NCI-H460 (cell line): ENCODE measurements around the gene TMEM62. TPM values are rescaled to one million over a fixed set of nuclear protein-coding genes. Genes with fewer than 3 reads are reported as not detected.

Experiments
- DNase-seq: peaks from one replicate; pipeline ENCODE4 v3.0.0-alpha.2; 2016; ENCODE audit warnings: low read depth; ENCODE audit errors: extremely low read depth
- polyA plus RNA-seq: library from polyadenylated mRNA; depleted of rRNA; stranded (reverse); fragments of >200 nt; gene quantifications from 2 replicates; pipeline ENCODE4 v1.2.3, GENCODE V29; 2014; cell fraction: nucleus; rRNA removed
- total RNA-seq: library from RNA; depleted of rRNA; stranded (reverse); fragments of >200 nt; shearing (Covaris generic); gene quantifications from 2 replicates; pipeline ENCODE4 v1.2.3, GENCODE V29; 2014; rRNA removed

Gene TMEM62
- total RNA-seq = 20.1 and 23.2 TPM in 2 replicates
- 23.9 and 30.3 TPM in 2 replicates for polyA plus RNA-seq

DNA sequence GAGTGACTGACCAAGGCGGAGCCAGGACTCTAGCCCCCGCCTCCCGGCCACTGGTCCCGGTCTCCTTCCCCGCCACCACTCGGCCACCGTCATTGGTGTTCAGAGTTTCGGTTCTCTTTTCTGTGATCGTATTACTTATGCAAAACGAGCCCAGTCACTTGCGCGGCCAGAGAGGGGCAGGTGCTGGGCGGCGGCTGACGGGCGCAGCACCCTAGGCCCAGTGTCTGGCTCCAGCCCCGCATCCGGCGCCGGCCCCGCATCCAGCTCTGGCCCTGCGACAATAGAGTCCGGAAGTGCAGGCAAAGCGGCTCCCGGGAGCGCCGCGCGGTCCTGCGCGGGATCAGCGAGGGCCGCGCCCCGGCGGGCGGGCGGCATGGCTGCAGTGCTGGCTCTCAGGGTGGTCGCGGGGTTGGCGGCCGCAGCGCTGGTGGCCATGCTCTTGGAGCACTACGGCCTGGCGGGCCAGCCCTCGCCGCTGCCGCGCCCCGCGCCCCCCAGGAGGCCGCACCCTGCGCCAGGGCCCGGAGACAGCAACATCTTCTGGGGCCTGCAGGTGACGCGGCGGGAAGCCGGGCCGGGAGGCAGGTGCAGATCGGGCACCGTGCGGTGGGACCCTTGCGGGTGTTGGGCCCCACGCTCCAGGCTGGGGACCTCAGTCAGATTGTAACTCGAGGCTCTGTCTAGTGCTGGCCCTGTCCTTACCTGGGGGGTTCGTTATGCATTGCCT is at the start of gene TMEM62:
Gene TMEM62, plus strand, starts transcription at position 157 of the 727 bp plus-strand sequence. Its CDS starts 217 bp downstream, at position 374.
- DNase-seq = peak; percentile 53

DNA sequence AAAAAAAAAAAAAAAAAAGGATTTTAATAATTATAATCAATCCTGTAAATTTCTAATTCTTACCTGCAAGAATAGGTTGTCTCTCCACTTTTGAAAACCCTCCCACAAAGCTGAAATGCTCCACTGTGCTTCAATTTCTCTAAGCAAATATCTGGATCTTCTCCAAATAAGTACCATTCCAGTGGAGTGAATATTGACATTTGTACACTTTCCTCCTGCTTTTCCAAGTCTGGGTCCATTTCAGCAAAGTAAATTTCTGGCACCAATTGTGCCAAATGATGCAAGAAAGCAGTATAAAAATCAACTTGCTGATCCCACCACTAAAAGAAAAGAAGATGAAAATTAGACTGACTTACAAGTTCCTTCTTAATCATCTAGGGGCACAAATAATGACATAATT is 47.5 kb upstream of the TMEM62 start:
- no peak for DNase-seq

DNA sequence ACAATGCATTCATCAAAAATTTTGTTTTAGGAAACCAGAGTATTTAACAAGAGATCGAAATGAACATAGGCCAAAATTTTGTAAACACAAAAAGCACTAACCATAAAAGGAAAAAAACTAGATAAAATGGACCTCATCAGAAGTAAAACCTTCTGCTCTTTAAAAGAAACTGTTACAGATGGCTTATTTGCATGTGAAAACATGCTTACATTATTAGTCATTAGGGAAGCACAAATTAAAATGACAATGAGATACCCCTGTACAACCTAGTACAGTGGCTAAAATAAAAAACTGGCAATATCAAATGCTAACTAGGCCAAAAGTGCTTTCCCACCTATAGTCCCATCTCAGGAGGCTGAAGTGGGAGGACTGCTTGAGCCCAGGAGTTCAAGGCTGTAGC is 46.8 kb upstream of the TMEM62 start:
- DNase-seq = no peak

DNA sequence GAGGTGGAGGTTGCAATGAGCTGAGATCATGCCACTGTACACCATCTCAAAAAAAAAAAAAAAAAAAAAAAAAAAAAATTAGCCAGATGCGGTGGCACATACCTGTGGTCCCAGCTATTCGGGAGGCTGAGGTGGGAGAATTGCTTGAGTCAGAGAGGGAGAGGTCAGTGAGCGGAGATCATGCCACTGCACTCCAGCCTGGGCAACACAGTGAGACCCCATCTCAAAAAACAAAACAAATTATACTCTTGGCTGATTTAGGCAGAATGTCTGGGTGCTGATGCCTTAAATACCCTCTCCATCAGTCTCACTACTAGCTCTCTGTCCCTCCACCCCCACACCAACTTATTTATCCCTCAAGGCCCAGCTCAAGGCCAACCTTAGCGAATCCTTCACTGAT is 41.5 kb upstream of the TMEM62 start:
- DNase-seq = no peak

DNA sequence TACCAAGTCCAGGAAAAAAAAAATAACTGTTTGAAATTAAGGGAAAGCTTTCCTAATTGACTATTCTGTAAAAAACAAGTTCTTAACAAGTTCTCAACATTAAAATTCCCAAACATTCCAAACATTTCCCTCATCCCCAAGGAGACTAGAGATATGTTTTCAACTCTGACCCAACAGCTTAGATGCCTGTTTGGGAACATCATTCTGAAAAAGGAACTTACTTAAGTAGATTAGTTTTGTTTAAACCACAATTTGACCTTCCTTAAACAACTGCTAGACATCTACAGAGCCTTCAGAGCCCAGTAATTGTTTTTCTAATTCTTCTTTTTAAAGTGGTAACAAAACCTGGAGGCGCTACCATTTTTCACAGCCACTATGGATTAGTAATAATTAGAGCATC is 40.4 kb upstream of the TMEM62 start:
- no peak for DNase-seq

DNA sequence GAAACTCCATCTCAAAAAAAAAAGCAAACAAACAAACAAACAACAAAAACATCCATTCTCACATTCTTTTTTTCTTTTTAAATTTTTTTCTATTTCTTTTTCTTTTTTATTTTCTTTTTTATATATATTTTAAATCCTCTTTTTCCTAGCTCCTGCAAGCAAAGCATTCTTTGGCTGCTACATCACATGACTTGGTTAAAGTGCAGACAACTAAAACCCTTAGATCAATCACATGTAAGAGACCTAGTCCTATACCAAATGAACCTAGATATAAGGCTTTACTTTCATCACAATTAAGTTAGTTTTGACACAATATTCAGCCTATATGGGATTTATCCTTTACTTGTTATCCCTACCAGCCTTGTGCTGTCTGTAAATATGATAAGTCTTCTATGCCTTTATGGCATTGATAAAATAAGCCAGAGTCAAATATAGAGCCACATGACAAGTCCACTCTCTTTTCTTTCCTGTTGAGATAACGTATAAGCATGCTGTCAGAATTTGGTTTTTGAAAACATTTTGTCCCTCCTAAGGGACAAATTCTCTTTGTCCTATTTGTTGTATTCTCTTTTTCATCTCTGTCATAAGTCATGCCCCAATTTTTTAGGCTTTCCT is 38.9 kb upstream of the TMEM62 start:
- no peak for DNase-seq

DNA sequence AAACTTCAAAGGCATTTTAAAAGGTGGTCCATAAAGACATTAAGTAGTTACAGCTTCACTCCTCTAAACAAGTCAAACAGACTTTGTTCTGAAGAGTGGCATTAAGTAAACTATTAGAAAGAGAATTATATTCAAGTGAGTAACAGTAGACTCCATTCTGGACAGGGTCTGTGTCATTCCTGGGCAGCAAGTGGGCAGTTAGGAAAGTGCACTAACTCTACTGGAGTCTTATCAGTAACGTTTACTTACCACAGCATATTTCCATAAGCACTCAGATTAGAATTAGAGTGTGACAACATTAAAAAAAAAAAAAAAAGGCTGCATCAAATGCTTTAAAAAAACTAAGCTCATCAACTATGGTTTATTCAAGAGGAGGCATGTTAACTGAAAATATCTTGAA is 38.1 kb upstream of the TMEM62 start:
- DNase-seq = no peak

DNA sequence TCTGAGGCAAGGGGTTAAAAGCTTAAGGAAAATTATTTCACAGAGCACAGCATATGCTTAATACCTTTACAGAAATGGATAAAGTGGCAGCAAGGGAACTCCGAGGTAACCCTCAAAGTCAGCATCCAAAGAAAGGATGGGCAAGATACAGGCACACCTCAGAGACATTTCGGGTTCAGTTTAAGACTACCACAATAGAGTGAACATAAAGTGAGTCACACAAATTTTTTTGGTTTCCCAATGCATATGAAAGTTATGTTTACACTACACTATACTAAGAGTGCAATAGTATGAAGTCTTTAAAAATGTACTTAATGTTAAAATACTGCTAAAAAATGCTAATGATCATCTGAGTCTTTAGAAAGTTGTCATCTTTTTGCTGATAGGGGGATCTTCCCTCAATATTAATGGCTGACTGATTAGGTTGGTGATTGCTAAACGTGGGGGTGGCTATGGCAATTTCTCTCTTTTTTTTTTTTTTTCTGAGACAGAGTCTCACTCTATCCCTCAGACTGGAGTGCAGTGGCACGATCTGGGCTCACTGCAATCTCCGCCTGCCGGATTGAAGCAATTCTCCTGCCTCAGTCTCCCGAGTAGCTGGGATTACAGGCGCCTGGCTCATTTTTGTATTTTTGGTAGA is 37.6 kb upstream of the TMEM62 start:
- no peak for DNase-seq

DNA sequence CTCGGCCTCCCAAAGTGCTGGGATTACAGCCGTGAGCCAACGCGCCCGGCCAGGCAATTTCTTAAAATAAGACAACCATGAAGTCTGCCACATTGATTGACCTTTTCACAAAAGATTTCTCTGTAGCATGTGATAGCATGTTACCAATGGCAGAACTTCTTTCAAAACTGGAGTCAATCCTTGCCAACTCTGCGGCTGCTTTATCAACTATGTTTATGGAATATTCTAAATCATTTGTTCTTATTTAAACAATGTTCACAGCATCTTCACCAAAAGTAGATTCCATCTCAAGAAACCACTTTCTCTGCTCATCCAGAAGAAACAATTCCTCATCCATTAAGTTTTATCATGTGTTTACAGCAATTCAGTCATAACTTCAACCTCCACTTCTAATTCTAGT is 37.0 kb upstream of the TMEM62 start:
- DNase-seq = no peak

DNA sequence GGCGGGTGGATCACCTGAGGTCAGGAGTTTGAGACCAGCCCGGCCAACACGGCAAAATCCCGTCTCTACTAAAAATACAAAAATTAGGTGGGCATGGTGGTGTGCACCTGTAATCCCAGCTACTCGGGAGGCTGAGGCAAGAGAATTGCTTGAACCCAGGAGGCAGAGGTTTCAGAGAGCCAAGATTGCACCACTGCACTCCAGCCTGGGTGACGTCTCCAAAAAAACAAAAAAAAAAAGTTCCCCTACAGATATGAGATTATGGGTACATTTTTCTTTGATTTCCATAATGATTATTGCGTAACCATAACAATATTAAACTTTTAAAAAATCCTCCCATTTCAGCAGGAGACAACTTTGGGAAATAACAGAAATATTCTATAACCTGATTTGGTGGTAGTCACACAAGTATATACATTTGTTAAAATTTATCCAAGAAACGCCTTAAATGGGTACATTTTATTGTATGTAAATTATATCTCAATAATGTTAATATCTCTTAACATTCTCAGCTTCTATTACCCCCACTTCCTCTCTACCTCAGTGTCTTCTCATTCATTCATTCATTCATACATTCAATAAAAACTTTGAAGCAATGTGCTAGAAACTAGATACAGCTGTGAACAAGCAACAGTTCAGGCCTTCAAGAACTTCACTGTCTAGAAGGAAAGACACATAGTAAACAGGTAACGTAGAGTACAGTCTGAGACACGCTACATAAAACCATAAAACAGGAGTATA is 34.1 kb upstream of the TMEM62 start:
- DNase-seq = no peak

DNA sequence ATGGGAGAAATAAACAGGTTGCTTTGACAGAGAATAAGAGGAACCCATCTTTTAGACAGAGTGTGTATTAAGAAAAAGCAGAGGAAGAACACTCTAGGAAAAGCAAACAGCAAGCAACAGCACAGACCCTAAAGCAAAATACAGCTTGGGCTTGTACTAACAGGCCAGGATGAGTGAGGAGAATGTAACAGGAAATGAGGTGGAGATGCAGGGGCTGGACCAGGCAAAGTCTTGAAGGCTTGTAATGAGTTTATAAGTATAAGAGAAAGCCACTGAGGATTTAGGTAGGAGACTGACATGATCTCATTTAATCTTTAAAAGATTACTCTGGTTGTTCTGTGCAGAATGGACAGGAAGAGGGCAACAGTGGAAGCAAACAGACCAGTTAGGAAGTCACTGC is 32.4 kb upstream of the TMEM62 start:
- DNase-seq = no peak

DNA sequence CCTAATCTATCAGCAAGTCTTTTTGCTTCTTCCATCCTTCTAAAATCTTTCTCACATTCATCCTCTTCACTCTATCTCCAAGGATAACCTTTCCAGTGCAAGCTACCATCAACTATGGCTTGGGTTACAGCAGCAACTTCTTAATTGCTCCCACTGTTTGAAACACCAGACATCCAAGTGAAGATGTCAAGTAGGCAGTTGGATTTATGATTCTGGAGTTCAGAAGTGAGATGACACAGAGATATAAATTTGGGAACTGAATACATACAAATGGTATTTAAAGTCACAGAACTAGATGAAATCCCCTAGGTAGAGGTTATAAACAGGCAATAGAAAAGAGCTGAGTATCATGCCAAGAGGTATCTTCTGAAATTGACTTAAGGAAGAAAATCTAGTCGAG is 31.2 kb upstream of the TMEM62 start:
- DNase-seq = no peak

DNA sequence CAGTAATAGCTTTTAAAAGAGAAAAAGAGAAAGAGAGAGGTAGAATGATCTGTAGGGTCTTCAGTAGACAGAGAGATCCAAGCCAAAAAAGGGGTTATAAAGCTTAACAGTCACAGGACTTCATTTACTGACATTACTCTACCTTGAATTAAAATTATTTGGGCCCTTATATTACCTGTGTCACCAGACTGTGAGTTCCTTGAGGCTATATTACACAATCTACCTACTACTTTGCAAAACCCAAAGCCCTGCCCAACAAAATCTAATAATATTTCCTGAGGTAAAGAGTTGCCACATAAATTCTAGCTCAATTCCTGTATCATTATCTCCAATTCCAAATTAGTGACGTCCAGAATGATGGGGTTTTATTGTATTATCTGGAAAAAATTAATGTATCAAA is 29.5 kb upstream of the TMEM62 start:
- no peak for DNase-seq

DNA sequence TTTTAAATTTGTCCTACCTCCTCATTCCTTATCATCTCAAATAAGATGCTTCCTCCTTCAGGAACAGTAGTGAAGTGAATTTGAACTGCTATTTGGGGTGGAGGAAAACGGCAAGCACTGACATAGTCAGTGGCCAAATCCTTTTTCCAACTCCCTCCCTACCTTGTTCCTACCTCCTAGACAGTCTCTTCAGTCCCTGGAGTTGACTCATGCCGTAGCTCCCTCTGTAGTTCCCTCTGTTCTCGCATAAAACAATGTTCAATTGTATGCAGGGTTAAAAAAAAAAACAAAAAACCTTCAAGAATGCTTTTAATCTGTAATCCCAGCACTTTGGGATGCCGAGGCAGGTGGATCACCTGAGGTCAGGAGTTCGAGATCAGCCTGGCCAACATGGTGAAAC is 29.0 kb upstream of the TMEM62 start:
- DNase-seq = no peak

DNA sequence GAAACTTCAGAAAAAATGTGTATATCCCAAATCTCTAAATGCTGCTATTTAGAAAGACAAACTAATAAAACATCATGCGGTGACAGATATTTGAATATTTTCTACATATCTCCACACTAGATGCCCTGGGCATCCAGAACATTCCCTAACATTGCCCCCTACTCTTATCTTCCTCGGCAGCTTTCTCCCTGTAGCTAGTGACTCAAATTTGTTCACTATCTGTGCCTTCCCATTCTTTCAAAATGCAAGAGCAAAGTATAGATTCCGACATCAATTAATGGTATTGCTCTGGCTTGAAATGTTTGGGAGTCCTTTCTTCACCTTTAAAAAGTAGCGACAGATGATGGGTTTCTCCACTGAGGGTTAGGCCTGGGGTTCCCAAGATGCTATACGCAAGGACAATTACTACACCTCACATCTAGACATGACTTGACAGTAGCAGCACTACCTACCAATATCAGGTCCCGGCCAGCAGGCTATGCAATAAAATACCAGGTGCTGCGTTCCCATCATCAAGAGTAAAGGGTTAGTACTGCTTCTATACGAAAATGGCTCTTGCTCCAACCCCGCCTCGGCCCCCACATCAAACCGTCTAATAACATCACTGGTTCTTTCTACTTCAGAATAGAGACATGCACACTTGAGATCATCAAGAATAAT is 28.2 kb upstream of the TMEM62 start:
- no peak for DNase-seq

DNA sequence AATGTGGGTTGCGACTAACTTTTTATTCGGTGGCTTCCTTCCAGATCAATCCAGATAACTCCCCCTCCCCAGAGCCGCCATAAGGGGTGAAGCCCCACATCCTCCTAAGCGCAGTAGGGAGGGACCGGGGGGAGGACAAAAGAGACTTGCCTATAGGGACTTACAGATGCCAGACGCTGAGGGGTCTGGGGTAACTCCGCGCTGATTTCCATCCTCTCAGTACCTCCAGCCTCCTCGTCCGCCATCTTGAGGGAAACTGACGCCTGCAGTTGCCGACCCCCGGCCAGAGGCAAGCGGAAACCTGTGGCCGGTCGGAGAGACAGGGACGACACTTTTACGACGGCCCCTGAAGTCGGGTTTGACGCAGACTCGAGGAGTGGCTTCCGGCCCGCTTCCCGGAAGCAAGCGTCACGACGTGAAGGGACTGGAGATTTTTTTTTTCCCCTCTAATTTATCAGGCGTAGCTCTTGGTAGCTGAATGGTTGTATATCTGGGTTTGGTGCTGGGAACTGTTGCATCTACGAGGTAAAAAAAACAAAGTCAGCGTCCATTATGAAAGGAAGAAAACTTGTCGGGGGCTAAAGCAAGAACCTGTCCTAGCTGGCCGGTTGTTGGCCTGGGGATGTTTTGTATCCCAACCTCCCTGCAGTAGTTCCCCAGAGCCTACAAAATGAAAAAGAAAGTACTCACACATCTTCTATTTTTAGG is 27.5 kb upstream of the TMEM62 start, which contains the start of gene UBR1:
Gene UBR1, minus strand, starts transcription at position 261 of the 708 bp plus-strand sequence. Its CDS starts 16 bp downstream, at position 245.
- peak; percentile 80 for DNase-seq

DNA sequence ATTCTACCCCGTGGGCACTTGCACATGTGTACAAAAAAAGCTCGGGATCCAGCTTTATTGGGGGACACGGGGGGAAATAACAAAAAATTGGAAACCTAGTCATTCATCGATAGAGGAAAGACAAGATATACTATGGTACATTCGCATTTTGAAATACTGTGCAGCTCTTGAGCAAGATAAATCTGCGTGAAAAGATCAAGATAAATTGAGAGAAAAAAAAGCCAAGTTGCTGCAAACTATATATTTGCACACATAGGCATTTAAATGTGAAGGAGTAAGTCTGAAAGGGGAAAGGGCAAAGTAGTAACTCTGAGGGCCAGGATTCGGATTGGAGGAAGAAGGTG is 26.9 kb upstream of the TMEM62 start:
- DNase-seq = no peak

DNA sequence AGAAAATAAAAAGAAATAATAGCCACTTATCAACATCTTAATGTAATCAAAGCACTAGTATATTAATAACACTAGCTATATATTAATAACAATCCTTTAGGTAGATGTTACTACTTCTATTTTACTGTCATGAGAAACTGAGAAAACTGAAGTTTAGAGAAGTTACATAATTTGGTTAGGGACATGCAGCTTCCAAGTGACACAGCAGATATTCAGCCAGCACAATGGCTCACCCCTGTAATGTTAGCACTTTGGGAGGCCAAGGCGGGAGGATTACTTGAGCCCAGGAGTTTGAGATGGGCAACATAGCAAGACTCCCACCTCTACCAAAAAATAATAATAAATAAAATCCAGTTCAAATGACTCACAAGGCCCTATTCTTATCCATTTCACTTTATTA is 25.6 kb upstream of the TMEM62 start:
- no peak for DNase-seq

DNA sequence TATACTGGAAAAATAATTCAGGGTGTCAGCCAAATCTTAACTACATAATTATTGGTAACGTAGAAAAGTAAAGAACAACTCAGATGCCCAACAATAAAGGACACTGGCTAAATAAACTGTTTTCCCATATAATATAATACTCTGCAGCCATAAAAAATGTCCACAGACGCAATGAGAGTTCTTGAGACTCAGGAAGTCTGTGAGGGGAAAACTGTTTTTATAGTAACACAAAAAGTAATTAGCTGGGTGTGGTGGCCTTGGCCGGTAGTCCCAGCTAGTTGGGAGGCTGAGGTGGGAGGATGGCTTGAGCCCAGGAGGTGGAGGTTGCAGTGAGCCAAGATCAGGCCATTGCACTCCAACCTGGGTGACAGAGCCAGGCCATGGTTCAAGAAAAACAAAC is 22.0 kb upstream of the TMEM62 start:
- no peak for DNase-seq

DNA sequence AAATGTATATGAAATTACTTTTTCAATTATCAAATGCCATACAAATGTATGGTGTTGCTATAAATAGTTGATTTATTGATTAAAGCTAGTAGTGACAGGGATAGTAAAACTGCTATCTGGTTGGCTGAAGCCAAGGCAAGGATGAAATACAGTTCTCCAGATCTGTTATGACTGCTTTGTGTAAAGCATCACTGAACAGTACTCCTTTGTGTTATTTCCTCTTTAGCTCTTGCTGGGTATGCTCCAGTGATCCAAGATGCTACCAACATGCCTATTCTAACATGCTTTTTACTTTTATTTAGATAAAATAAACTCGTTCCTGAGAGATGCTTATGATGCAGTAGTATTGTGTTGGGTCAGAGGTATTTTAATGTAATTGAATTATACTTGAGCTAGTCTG is 15.1 kb upstream of the TMEM62 start:
- no peak for DNase-seq
